Nucleus accumbens (tissue), 56 donors: ENCODE measurements around the gene PFN1.
"Not testable (repeated sequence)": the region's sequence is repeated elsewhere in the genome, so short reads cannot be mapped to it uniquely, and the experiment has no call there.

ENCODE experiments used
- DNase-seq, 56 donors: peaks; one replicate each; lab custom pipeline; 2025; lab: John Stamatoyannopoulos, UW

Gene PFN1

GRCh38 chr17:4932756-4933155 is 15.6 kb downstream of the PFN1 start:
- DNase-seq: no peak

- no peak for DNase-seq
Observed at GRCh38 chr17:4931963-4932362, 16.4 kb downstream of the PFN1 start, which contains the start of gene GP1BA. TSS of gene GP1BA (plus strand) at chr17:4932277. CDS start at chr17:4932605, 328 bp downstream.

- no peak for DNase-seq
Observed at GRCh38 chr17:4928881-4929280, 19.4 kb downstream of the PFN1 start.

DNA sequence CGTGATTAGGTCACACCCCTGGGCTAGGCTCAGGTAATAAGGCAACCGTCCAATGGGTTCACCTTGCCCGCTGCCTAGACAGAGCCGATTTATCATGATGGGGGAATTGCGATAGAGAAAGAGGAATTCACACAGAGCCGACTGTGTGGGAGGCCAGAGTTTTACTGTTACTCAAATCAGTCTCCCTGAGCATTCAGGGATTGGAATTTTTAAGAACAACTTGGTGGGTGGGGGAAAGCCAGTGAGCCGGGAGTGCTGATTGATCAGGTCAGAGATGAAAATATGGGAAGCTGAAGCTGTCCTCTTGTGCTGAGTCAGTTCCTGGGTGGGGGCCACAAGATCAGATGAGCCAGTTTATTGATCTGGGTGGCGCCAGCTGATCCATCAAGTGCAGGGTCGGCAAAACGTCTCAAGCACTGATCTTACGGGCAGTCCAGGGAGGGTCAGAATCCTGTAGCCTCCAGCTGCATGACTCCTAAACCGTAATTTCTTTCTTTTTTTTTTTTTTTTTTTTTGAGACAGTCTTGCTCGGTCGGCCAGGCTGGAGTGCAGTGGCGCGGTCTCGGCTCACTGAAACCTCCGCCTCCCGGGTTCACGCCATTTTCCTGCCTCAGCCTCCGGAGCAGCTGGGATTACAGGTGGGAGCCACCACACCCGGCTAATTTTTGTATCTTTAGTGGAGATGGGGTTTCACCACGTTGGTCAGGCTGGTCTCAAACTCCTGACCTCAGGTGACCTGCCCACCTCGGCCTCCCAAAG is 21.6 kb downstream of the PFN1 start:
- not testable (repeated sequence) for DNase-seq

DNA sequence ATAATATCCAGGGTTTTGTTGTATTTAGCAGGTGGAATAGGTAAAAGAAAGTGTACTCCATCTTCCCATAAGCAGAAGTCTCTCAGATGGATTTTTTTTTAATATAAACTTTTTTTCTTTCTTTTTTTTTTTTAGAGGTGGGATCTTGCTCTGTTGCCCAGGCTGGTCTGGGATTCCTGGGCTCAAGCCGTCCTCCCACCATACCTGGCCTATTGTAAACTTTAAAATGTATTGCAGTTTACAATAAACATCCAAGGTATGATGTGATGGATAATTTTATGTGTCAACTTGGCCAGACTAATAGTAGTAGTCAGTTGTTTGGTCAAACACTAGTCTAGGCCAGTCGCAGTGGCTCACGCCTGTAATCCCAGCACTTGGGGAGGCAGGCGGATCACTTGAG is 27.0 kb downstream of the PFN1 start:
- no peak for DNase-seq

DNA sequence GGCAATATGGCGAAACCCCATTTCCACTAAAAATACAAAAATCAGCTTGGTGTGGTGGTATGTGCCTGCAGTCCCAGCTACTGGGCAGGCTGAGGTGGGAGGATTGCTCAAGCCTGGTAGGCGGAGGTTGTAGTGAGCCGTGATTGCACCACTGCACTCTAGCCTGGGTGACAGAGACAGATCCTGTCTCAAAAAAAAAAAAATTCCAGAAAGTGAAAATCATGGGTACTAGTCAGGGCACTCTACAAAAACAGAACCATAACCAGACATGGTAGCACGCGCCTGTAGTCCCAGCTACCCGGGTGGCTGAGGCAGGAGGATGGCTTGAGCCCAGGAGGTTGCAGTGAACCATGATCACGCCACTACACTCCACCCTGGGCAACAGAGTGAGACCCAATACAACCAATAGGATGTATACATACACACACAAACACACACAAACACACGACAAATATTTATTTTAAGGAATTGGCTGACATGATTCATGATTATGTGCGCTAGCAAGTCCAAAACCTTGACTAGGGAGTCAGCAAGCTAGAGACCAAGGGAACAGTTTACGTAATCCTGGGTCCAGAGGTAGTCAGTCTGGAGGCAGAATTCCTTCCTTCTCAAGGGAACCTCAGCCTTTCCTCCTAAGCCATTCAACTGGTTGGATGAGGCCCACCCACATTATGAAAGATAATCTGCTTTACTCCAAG is 27.8 kb downstream of the PFN1 start:
- DNase-seq: no peak

GRCh38 chr17:4919511-4920047 is 28.8 kb downstream of the PFN1 start:
- DNase-seq: no peak

- DNase-seq: not testable (repeated sequence)
Observed at GRCh38 chr17:4914551-4914950, 33.8 kb downstream of the PFN1 start.

GRCh38 chr17:4913994-4914393 is 34.3 kb downstream of the PFN1 start:
- no peak for DNase-seq

- DNase-seq: peak in 51 of 56 donors; percentile 18 to 87 (median 70)
Observed at GRCh38 chr17:4908711-4909496, 39.4 kb downstream of the PFN1 start.

GRCh38 chr17:4908301-4908700 is 40.0 kb downstream of the PFN1 start:
- peak in 2 of 56 donors; percentile 7 to 16 for DNase-seq

- not testable (repeated sequence) for DNase-seq
Observed at GRCh38 chr17:4906642-4907041, 41.7 kb downstream of the PFN1 start.

DNA sequence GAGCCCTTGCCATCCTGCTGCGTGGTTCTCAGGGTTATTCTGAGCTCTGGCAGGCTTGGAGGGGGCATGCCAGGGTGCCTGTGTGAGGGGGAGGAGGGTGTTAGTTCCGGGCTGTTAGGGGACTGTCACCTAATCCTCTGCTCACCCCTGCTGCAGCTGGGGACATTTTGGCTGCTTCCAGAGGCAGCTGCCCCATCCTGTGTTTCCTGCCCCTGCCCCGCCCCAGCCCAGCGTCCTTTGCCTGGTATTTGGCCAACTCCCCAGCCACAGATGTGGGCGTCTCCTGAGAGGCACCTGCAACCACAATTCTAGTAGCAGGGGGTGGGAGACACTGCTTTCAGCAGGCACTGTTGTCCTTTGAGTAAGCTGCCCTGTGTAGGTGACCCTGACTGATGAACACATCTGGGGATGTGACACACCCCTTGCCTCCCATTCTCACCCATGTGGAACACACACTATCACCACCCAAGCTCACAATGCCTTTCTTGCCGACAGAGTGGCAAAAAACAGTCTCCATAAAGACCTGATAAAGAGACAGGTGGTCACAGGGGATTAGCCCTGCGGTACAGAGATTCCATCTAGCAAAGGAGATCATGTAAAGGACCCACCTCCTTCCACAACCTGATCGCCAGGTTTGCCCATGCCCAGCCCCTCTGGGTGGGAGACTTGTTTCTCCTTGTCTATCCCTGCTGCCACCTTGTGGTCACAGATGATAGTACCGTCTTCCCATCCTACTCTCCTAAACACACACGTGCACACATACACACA is 45.1 kb downstream of the PFN1 start, which contains the start of gene CHRNE:
Gene CHRNE (minus strand): TSS at position 48 of the 768 bp plus-strand sequence. CDS start 35 bp downstream, at position 13.
- peak in 46 of 56 donors; percentile 10 to 87 (median 48) for DNase-seq

- DNase-seq: no peak
Observed at GRCh38 chr17:4902540-4902939, 45.8 kb downstream of the PFN1 start.

GRCh38 chr17:4901648-4902344 is 46.5 kb downstream of the PFN1 start:
- peak in 30 of 56 donors; percentile 7 to 76 (median 43) for DNase-seq

GRCh38 chr17:4901108-4901647 is 47.2 kb downstream of the PFN1 start:
- no peak for DNase-seq

DNA sequence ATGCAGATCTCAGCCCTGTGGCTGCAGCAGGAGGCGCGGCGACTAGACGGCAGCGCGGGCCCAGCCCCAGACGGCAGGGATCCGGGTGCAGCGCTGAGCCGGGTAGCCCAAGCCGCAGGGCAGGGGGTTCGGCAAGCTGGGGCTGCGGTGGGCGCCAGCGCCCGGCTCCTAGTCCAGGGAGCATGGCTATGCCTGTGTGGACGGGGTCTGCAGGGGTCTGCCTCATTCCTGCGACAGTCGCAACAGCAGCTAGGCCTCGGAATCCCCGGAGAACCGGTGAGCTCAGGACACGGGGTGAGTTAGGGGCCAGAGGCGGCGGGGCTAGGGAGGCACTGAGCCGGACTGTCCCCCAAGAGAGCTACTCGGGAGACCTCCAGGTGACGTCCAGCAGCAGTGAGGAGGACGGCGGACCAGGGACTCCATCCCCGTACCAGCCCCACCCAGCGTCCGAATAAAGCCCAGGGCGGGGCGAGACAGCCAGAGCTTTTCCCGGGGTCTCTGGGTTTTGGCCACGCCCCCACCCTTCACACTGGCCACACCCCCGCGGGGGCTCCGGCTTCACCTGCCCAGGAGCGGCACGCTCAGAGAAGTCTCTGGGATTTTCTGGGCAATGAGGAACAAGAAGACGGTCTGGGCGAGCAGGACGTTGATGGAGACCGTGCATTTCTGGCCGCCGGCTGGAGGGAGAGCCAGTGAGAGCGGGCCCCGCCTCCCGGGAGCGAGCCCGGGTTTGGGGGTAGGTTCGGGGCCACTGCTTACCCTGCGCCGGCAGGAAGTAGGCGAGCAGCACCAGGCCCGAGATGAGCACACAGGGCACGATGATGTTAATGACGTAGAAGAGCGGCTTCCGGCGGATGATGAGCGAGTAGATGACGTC is 47.9 kb downstream of the PFN1 start:
- peak in 1 of 56 donors; percentile 17 for DNase-seq
